ENCODE measurements around the gene TBC1D16.

TBC1D16 gene

GRCh38 chr17:79888811-79889634 lies 146.6 kb downstream of the TBC1D16 start:
- peaks cover 1% of the 10 kb centered on the region for H3K27me3 ChIP-seq (replicated peaks; ENCODE audit: control insufficient read depth, insufficient read depth, low read length)
- DNase-seq (ENCODE audit: extremely low read depth, insufficient read length) = no peak
- no peaks in the 10 kb centered on the region for H3K36me3 ChIP-seq (ENCODE audit: control insufficient read depth, insufficient read depth, low read length)
- TF ChIP-seq CTCF (IDR thresholded peaks at IDR 0.05; ENCODE audit: insufficient read depth, low read length, poor library complexity, severe bottlenecking) = no peak
- H3K4me3 ChIP-seq (replicated peaks; ENCODE audit: low read depth, low read length) = no peak overlapping the region

- no peaks in the 10 kb centered on the region for H3K36me3 ChIP-seq (ENCODE audit: control insufficient read depth, insufficient read depth, low read length)
- DNase-seq (ENCODE audit: extremely low read depth, insufficient read length) = no peak
- TF ChIP-seq CTCF (IDR thresholded peaks at IDR 0.05; ENCODE audit: insufficient read depth, low read length, poor library complexity, severe bottlenecking) = no peak
- peaks cover 1% of the 10 kb centered on the region for H3K27me3 ChIP-seq (replicated peaks; ENCODE audit: control insufficient read depth, insufficient read depth, low read length)
- no peak overlapping the region for H3K4me3 ChIP-seq (replicated peaks; ENCODE audit: low read depth, low read length)
Observed at GRCh38 chr17:79888009-79888540, 147.6 kb downstream of the TBC1D16 start.

- no peak overlapping the region for H3K4me3 ChIP-seq (replicated peaks; ENCODE audit: low read depth, low read length)
- DNase-seq (ENCODE audit: extremely low read depth, insufficient read length) = no peak
- H3K27me3 ChIP-seq (replicated peaks; ENCODE audit: control insufficient read depth, insufficient read depth, low read length) = peaks cover 1% of the 10 kb centered on the region; the same call in 1 of the 2 replicates
- no peak for TF ChIP-seq CTCF (IDR thresholded peaks at IDR 0.05; ENCODE audit: insufficient read depth, low read length, poor library complexity, severe bottlenecking)
- no peaks in the 10 kb centered on the region for H3K36me3 ChIP-seq (ENCODE audit: control insufficient read depth, insufficient read depth, low read length)
Observed at GRCh38 chr17:79887451-79887991, 148.2 kb downstream of the TBC1D16 start.

- Histone ChIP-seq H3K27me3 (replicated peaks; ENCODE audit: control insufficient read depth, insufficient read depth, low read length) (peaks cover 1% of the 10 kb centered on the region; the same call in 1 of the 2 replicates), H3K36me3 (ENCODE audit: control insufficient read depth, insufficient read depth, low read length) (no peaks in the 10 kb centered on the region), H3K4me3 (replicated peaks; ENCODE audit: low read depth, low read length) (no peak overlapping the region)
- no peak for DNase-seq (ENCODE audit: extremely low read depth, insufficient read length)
- TF ChIP-seq CTCF (IDR thresholded peaks at IDR 0.05; ENCODE audit: insufficient read depth, low read length, poor library complexity, severe bottlenecking) = no peak
Observed at GRCh38 chr17:79883202-79883601, 152.5 kb downstream of the TBC1D16 start.
